Upper lobe of left lung (tissue), 4 donors: Measurements from ENCODE around the gene NWD2.

Source experiments
- CTCF ChIP-seq, 6 experiments: fragments of 450-650 bp in 4 of 6; fragments of 200-600 bp in 2 of 6; sonication (generic) in 2 of 6; IDR thresholded peaks; one replicate each; pipeline ENCODE4 v1.5.1; 2016 to 2019; ENCODE audit warnings: antibody characterized with exemption in 6 of 6
- EP300 ChIP-seq, 4 donors: sonication (generic); formaldehyde crosslinking; IDR thresholded peaks; one replicate each; pipeline ENCODE4 v1.5.1; 2017; ENCODE audit warnings: antibody characterized with exemption in 4 of 4, control low read depth in 2 of 4

- TF ChIP-seq EP300 (IDR thresholded peaks at IDR 0.05) (no peak), CTCF (IDR thresholded peaks at IDR 0.05) (no peak)
Observed at GRCh38 chr4:37322122-37322521, 77.6 kb downstream of the NWD2 start.
